ENCODE measurements around the gene USP7. TPM values are rescaled to one million over a fixed set of nuclear protein-coding genes. Genes with fewer than 3 reads are reported as not detected.

USP7 gene
- total and polyA plus RNA-seq, 8 donors, result 70.4 to 159 (median 119) TPM

GRCh38 chr16:8887952-8888560 is 75.7 kb downstream of the USP7 start:
- no peak for DNase-seq
- H3K27me3 ChIP-seq, result peaks cover 0 to 30% of the 10 kb centered on the region in 2 donors
- peaks cover 0 to 50% of the 10 kb centered on the region in 2 donors for H3K36me3 ChIP-seq
- ATAC-seq, result no peak
- no peak overlapping the region for H3K27ac ChIP-seq
- intact Hi-C loops (cut with DNase I), result no loop called here
- H3K4me3 ChIP-seq, result no peak overlapping the region
- no peaks in the 10 kb centered on the region for H3K9me3 ChIP-seq
- H3K4me1 ChIP-seq, result peaks cover 0 to 13% of the 10 kb centered on the region in 2 donors
- no peak for TF ChIP-seq CTCF (IDR thresholded peaks at IDR 0.05)

GRCh38 chr16:8887431-8887765 is 76.3 kb downstream of the USP7 start:
- DNase-seq (no peak), ATAC-seq (no peak)
- intact Hi-C loops (cut with DNase I), result no loop called here
- H3K9me3 ChIP-seq, result no peaks in the 10 kb centered on the region
- no peak overlapping the region for H3K4me3 ChIP-seq
- peaks cover 0 to 43% of the 10 kb centered on the region in 2 donors for H3K36me3 ChIP-seq
- peaks cover 0 to 13% of the 10 kb centered on the region in 2 donors for H3K4me1 ChIP-seq
- TF ChIP-seq CTCF (IDR thresholded peaks at IDR 0.05), result no peak
- H3K27me3 ChIP-seq, result peaks cover 0 to 37% of the 10 kb centered on the region in 2 donors
- H3K27ac ChIP-seq, result no peak overlapping the region

- no peaks in the 10 kb centered on the region for H3K9me3 ChIP-seq
- peaks cover 0 to 43% of the 10 kb centered on the region in 2 donors for H3K27me3 ChIP-seq
- H3K36me3 ChIP-seq, result peaks cover 0 to 38% of the 10 kb centered on the region in 2 donors
- ATAC-seq (no peak), DNase-seq (no peak)
- H3K4me3 ChIP-seq, result no peak overlapping the region
- H3K4me1 ChIP-seq, result peaks cover 0 to 13% of the 10 kb centered on the region in 2 donors
- TF ChIP-seq CTCF (IDR thresholded peaks at IDR 0.05), result no peak
- intact Hi-C loops (cut with DNase I), result no loop called here
- H3K27ac ChIP-seq, result no peak overlapping the region
Measured at GRCh38 chr16:8886593-8887430, 76.9 kb downstream of the USP7 start.

- no peak for TF ChIP-seq CTCF (IDR thresholded peaks at IDR 0.05)
- H3K27ac ChIP-seq, result no peak overlapping the region
- no peaks in the 10 kb centered on the region for H3K9me3 ChIP-seq
- intact Hi-C loops (cut with DNase I), result no loop called here
- peaks cover 0 to 45% of the 10 kb centered on the region in 2 donors for H3K27me3 ChIP-seq
- ATAC-seq (peak; percentile 23), DNase-seq (no peak)
- H3K4me3 ChIP-seq, result no peak overlapping the region
- H3K4me1 ChIP-seq, result peaks cover 0 to 13% of the 10 kb centered on the region in 2 donors
- H3K36me3 ChIP-seq, result peaks cover 0 to 29% of the 10 kb centered on the region in 2 donors
Measured at GRCh38 chr16:8885674-8886592, 77.8 kb downstream of the USP7 start.
